HEK293 (cell line): ENCODE measurements around the gene HLA-DMA.
A peak's percentile ranks its signal among the peaks of the same experiment; 100 is the strongest.

ENCODE experiments used
- CTCF ChIA-PET: fragments of 350-600 bp; formaldehyde crosslinking; extraction: SDS; loops from one replicate; lab custom pipeline; 2021; ENCODE audit warnings: antibody characterized with exemption; lab: Yijun Ruan, JAX
- POLR2A ChIA-PET: fragments of 300-600 bp; formaldehyde crosslinking; extraction: SDS; loops from one replicate; lab custom pipeline; 2020; ENCODE audit warnings: antibody characterized with exemption, inconsistent platforms; lab: Yijun Ruan, JAX
- H3K27ac ChIP-seq: fragments of 200-500 bp; sonication (Bioruptor generic); 2 replicates; pipeline ENCODE4 v1.5.1; 2014; ENCODE audit warnings: low read depth, low read length, control low read depth, inconsistent platforms; ENCODE audit errors: extremely low read depth
- H3K36me3 ChIP-seq, 2 experiments: fragments of 200-500 bp in 1 of 2; sonication (Bioruptor generic) in 1 of 2; 1 replicate in 1 of 2; 2 replicates in 1 of 2; pipeline ENCODE4 v1.5.1; 2014 to 2017; ENCODE audit warnings: inconsistent platforms in 2 of 2, low read length in 2 of 2; ENCODE audit not compliant: control insufficient read depth in 2 of 2, insufficient read depth in 1 of 2
- H3K4me1 ChIP-seq: fragments of 200-500 bp; sonication (Bioruptor generic); 2 replicates; pipeline ENCODE4 v1.5.1; 2014; ENCODE audit warnings: mild to moderate bottlenecking, low read length, inconsistent platforms; ENCODE audit not compliant: control insufficient read depth, insufficient read depth
- H3K4me3 ChIP-seq: 2 replicates; pipeline ENCODE4 v1.5.1; 2011; ENCODE audit warnings: low read depth, mild to moderate bottlenecking, control low read depth, low read length, moderate library complexity
- H3K9me3 ChIP-seq: fragments of 200-500 bp; sonication (Bioruptor generic); 2 replicates; pipeline ENCODE4 v1.5.1; 2014; ENCODE audit warnings: low read depth, low read length, inconsistent platforms; ENCODE audit not compliant: control insufficient read depth, insufficient read depth
- KLF16 ChIP-seq: fragments of 450-650 bp; formaldehyde crosslinking; IDR thresholded peaks from 2 replicates; pipeline ENCODE4 v1.5.1; 2017; ENCODE audit warnings: missing biosample characterization, missing genetic modification characterization
- PRDM1 ChIP-seq: fragments of 450-650 bp; formaldehyde crosslinking; IDR thresholded peaks from 2 replicates; pipeline ENCODE4; 2016; ENCODE audit warnings: missing biosample characterization, missing genetic modification characterization
- SP2 ChIP-seq: fragments of 450-650 bp; formaldehyde crosslinking; IDR thresholded peaks from 2 replicates; pipeline ENCODE4 v1.5.1; 2016; ENCODE audit warnings: missing biosample characterization, missing genetic modification characterization
- ZBTB20 ChIP-seq: fragments of 450-650 bp; formaldehyde crosslinking; IDR thresholded peaks from 2 replicates; pipeline ENCODE4 v1.5.1; 2016; ENCODE audit warnings: missing biosample characterization, missing genetic modification characterization
- ZNF114 ChIP-seq: fragments of 450-650 bp; formaldehyde crosslinking; IDR thresholded peaks from 2 replicates; pipeline ENCODE4 v1.5.0; 2017; ENCODE audit warnings: missing biosample characterization, missing genetic modification characterization
- ZNF121 ChIP-seq: fragments of 450-650 bp; formaldehyde crosslinking; IDR thresholded peaks from 2 replicates; pipeline ENCODE4 v1.5.1; 2016; ENCODE audit warnings: missing biosample characterization, missing genetic modification characterization
- ZNF146 ChIP-seq: fragments of 450-650 bp; formaldehyde crosslinking; IDR thresholded peaks from 2 replicates; pipeline ENCODE4 v1.5.1; 2016; ENCODE audit warnings: missing biosample characterization, missing genetic modification characterization
- ZNF155 ChIP-seq: fragments of 450-650 bp; formaldehyde crosslinking; IDR thresholded peaks from 2 replicates; pipeline ENCODE4 v1.5.1; 2016; ENCODE audit warnings: missing biosample characterization, missing genetic modification characterization
- ZNF202 ChIP-seq: fragments of 450-650 bp; formaldehyde crosslinking; IDR thresholded peaks from 2 replicates; pipeline ENCODE4 v1.5.1; 2016; ENCODE audit warnings: missing biosample characterization, missing genetic modification characterization, borderline replicate concordance
- ZNF23 ChIP-seq: fragments of 450-650 bp; formaldehyde crosslinking; IDR thresholded peaks from 2 replicates; pipeline ENCODE4 v1.5.1; 2016; ENCODE audit warnings: missing biosample characterization, missing genetic modification characterization, borderline replicate concordance
- ZNF239 ChIP-seq: fragments of 450-650 bp; formaldehyde crosslinking; IDR thresholded peaks from 2 replicates; pipeline ENCODE4 v1.5.1; 2016; ENCODE audit warnings: missing biosample characterization, missing genetic modification characterization
- ZNF24 ChIP-seq: fragments of 450-650 bp; formaldehyde crosslinking; IDR thresholded peaks from 2 replicates; pipeline ENCODE4 v1.5.1; 2016; ENCODE audit warnings: missing biosample characterization, missing genetic modification characterization
- ZNF341 ChIP-seq: fragments of 450-650 bp; formaldehyde crosslinking; IDR thresholded peaks from 2 replicates; pipeline ENCODE4; 2016; ENCODE audit warnings: low read depth, missing biosample characterization, missing genetic modification characterization
- ZNF37A ChIP-seq: fragments of 450-650 bp; IDR thresholded peaks from 2 replicates; pipeline ENCODE4 v1.5.1; 2018; ENCODE audit warnings: missing biosample characterization, missing genetic modification characterization
- ZNF585B ChIP-seq: fragments of 450-650 bp; formaldehyde crosslinking; IDR thresholded peaks from 2 replicates; pipeline ENCODE4 v1.5.1; 2016; ENCODE audit warnings: missing biosample characterization, missing genetic modification characterization
- ZNF654 ChIP-seq: fragments of 450-650 bp; formaldehyde crosslinking; IDR thresholded peaks from 2 replicates; pipeline ENCODE4 v1.5.1; 2016; ENCODE audit warnings: low read depth, missing biosample characterization, missing genetic modification characterization
- ZNF707 ChIP-seq: fragments of 450-650 bp; formaldehyde crosslinking; IDR thresholded peaks from 2 replicates; pipeline ENCODE4 v1.5.1; 2016; ENCODE audit warnings: missing biosample characterization, missing genetic modification characterization
- ZNF785 ChIP-seq: fragments of 450-650 bp; formaldehyde crosslinking; IDR thresholded peaks from 2 replicates; pipeline ENCODE4 v1.5.1; 2016; ENCODE audit warnings: missing biosample characterization, missing genetic modification characterization
- ZNF843 ChIP-seq: fragments of 450-650 bp; formaldehyde crosslinking; IDR thresholded peaks from 2 replicates; pipeline ENCODE4 v1.5.1; 2016; ENCODE audit warnings: missing biosample characterization, missing genetic modification characterization
- ZSCAN30 ChIP-seq: fragments of 450-650 bp; IDR thresholded peaks from 2 replicates; pipeline ENCODE4 v1.5.1; 2018; ENCODE audit warnings: missing biosample characterization, mild to moderate bottlenecking, missing genetic modification characterization, moderate library complexity
- TF ChIP-seq, protein P1 (sequence below): fragments of 450-650 bp; formaldehyde crosslinking; IDR thresholded peaks from 2 replicates; pipeline ENCODE4 v1.5.1; 2016; ENCODE audit warnings: missing biosample characterization, missing genetic modification characterization
- TF ChIP-seq, protein P2 (sequence below): fragments of 450-650 bp; formaldehyde crosslinking; IDR thresholded peaks from 2 replicates; pipeline ENCODE4 v1.5.1; 2016; ENCODE audit warnings: missing biosample characterization, missing genetic modification characterization, borderline replicate concordance
- TF ChIP-seq, protein P3 (sequence below): fragments of 450-650 bp; formaldehyde crosslinking; IDR thresholded peaks from 2 replicates; pipeline ENCODE4 v1.5.1; 2016; ENCODE audit warnings: missing biosample characterization, missing genetic modification characterization
- TF ChIP-seq, protein P4 (sequence below): fragments of 450-650 bp; formaldehyde crosslinking; conservative IDR thresholded peaks from 2 replicates; pipeline ENCODE4 v1.5.1; 2016; ENCODE audit warnings: low read depth, missing biosample characterization, missing genetic modification characterization

Gene HLA-DMA

DNA sequence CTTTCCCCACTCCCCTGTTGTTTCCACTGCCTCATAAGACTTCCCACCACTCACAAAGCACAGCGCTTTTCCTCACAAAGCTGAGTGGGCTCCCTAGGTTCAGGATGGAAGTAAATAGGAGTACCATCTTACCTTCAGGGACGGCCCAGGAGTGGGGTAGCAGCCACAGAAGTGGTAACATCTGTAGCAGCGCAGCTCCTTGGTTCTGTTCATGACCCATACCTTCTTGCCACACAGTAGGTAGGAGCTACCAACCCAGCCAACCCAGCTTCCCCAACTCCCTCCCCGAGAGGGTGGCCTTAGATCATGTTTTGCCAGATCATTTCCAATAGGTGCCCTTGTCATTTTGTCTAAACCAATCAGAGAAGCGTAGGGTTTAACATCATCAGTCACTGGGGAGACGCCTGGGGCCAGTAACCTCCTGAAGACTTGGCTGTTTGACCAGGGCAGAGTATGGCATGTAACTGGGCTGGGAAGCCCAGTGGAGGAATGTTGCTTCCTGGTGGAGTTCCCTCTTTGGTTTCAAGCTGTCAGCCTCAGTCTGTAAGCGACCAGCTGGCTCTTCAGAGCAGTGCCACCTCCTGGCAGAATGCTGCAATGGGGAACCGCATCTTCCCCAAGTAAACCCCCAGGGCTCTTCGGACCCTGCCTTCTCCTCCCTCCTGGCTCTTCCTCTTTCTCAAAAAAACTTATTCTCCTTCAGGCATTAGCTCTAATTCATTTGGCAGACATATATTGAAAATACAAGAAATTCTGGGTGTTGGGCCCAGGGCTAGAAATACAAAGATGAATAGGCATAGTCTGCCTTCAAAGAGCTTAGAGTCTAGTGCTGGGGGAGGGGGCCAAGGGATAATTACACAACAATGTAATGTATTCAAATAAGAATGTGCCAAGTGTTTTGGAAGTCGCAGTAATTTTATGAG lies at the start of gene HLA-DMA:
TSS of gene HLA-DMA (minus strand) at position 281 of the 923 bp plus-strand sequence. CDS start at position 220, 61 bp downstream.
- H3K36me3 ChIP-seq = no peaks in the 10 kb centered on the region
- TF ChIP-seq ZNF202 (no peak), ZNF785 (tag by site-specific recombination) (no peak), KLF16 (tag by site-specific recombination) (no peak), PRDM1 (tag by site-specific recombination) (no peak), ZNF23 (tag by site-specific recombination) (no peak), ZNF707 (tag by site-specific recombination) (peak; percentile 22; the same call in 1 of the 2 replicates), ZNF585B (tag by site-specific recombination) (no peak), ZSCAN30 (no peak), ZNF155 (no peak), SP2 (peak; percentile 19; the same call in 1 of the 2 replicates), ZNF114 (tag by site-specific recombination) (no peak), ZNF37A (peak; percentile 76), ZBTB20 (tag by site-specific recombination) (no peak), ZNF654 (peak; percentile 16; the same call in 1 of the 2 replicates), ZNF341 (tag by site-specific recombination) (peak; percentile 46), ZNF121 (tag by site-specific recombination) (no peak)
- TF ChIP-seq, protein P1, sequence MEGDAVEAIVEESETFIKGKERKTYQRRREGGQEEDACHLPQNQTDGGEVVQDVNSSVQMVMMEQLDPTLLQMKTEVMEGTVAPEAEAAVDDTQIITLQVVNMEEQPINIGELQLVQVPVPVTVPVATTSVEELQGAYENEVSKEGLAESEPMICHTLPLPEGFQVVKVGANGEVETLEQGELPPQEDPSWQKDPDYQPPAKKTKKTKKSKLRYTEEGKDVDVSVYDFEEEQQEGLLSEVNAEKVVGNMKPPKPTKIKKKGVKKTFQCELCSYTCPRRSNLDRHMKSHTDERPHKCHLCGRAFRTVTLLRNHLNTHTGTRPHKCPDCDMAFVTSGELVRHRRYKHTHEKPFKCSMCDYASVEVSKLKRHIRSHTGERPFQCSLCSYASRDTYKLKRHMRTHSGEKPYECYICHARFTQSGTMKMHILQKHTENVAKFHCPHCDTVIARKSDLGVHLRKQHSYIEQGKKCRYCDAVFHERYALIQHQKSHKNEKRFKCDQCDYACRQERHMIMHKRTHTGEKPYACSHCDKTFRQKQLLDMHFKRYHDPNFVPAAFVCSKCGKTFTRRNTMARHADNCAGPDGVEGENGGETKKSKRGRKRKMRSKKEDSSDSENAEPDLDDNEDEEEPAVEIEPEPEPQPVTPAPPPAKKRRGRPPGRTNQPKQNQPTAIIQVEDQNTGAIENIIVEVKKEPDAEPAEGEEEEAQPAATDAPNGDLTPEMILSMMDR (tag by site-specific recombination) = 0 out of 2 replicates have a peak, but pooled peaks have one; percentile 31
- TF ChIP-seq, protein P2, sequence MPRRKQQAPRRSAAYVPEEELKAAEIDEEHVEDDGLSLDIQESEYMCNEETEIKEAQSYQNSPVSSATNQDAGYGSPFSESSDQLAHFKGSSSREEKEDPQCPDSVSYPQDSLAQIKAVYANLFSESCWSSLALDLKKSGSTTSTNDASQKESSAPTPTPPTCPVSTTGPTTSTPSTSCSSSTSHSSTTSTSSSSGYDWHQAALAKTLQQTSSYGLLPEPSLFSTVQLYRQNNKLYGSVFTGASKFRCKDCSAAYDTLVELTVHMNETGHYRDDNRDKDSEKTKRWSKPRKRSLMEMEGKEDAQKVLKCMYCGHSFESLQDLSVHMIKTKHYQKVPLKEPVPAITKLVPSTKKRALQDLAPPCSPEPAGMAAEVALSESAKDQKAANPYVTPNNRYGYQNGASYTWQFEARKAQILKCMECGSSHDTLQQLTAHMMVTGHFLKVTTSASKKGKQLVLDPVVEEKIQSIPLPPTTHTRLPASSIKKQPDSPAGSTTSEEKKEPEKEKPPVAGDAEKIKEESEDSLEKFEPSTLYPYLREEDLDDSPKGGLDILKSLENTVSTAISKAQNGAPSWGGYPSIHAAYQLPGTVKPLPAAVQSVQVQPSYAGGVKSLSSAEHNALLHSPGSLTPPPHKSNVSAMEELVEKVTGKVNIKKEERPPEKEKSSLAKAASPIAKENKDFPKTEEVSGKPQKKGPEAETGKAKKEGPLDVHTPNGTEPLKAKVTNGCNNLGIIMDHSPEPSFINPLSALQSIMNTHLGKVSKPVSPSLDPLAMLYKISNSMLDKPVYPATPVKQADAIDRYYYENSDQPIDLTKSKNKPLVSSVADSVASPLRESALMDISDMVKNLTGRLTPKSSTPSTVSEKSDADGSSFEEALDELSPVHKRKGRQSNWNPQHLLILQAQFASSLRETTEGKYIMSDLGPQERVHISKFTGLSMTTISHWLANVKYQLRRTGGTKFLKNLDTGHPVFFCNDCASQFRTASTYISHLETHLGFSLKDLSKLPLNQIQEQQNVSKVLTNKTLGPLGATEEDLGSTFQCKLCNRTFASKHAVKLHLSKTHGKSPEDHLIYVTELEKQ (tag by site-specific recombination) = no peak
- TF ChIP-seq, protein P3, sequence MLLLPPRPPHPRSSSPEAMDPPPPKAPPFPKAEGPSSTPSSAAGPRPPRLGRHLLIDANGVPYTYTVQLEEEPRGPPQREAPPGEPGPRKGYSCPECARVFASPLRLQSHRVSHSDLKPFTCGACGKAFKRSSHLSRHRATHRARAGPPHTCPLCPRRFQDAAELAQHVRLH (tag by site-specific recombination) = no peak
- CTCF ChIA-PET = interaction anchor here (0.6 to 10.6 kb wide), 41 partner anchors 13 to 1818 kb away, joined by 3 to 344 read pairs (median 6); partner anchors contain the start of genes BRD2, HLA-DMB and TAP2
- H3K4me1 ChIP-seq = no peaks in the 10 kb centered on the region
- H3K9me3 ChIP-seq = no peaks in the 10 kb centered on the region
- POLR2A ChIA-PET = interaction anchor here (1.2 to 10.6 kb wide), 4 partner anchors 18 to 59 kb away, joined by 4 to 264 read pairs (median 22); partner anchors contain the start of gene BRD2
- no peak within 1 kb of the TSS for H3K4me3 ChIP-seq
- no peak within 1 kb of the TSS for H3K27ac ChIP-seq

DNA sequence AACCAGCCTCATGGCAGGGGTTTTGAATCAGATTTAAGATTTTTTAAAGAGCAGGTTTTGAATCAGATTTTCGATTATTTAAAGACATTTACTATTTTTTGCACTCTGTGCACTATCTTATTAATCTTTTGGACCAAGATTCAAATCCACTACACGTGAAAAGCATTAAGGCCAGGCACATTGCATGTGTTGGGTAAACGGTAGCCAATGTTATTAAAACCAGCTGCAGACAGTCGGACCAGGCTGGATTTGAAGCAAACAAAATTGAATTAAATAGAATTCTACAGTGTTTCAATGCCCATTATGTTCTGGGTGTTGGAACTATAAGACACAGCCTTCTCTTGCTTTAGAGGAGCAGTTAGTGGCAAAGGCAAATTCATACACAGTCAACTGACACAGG lies 48.8 kb upstream of the HLA-DMA start:
- ChIA-PET CTCF (interaction anchor here (0.6 to 4.6 kb wide), 10 partner anchors 11 to 247 kb away, joined by 3 to 42 read pairs (median 11); no protein-coding TSS in a partner anchor), POLR2A (interaction anchor here (2.1 kb wide), 1 partner anchor 30 kb away, joined by 7 read pairs; no protein-coding TSS in a partner anchor)
- no peaks in the 10 kb centered on the region for H3K9me3 ChIP-seq
- no peak overlapping the region for H3K27ac ChIP-seq
- H3K4me3 ChIP-seq = no peak overlapping the region
- H3K4me1 ChIP-seq = no peaks in the 10 kb centered on the region
- no peaks in the 10 kb centered on the region for H3K36me3 ChIP-seq
- no peak for TF ChIP-seq ZNF24 (tag by site-specific recombination)
- no peak for TF ChIP-seq ZNF146 (tag by site-specific recombination)
- no peak for TF ChIP-seq ZNF239
- no peak for TF ChIP-seq ZBTB20 (tag by site-specific recombination)
- TF ChIP-seq, protein P4, sequence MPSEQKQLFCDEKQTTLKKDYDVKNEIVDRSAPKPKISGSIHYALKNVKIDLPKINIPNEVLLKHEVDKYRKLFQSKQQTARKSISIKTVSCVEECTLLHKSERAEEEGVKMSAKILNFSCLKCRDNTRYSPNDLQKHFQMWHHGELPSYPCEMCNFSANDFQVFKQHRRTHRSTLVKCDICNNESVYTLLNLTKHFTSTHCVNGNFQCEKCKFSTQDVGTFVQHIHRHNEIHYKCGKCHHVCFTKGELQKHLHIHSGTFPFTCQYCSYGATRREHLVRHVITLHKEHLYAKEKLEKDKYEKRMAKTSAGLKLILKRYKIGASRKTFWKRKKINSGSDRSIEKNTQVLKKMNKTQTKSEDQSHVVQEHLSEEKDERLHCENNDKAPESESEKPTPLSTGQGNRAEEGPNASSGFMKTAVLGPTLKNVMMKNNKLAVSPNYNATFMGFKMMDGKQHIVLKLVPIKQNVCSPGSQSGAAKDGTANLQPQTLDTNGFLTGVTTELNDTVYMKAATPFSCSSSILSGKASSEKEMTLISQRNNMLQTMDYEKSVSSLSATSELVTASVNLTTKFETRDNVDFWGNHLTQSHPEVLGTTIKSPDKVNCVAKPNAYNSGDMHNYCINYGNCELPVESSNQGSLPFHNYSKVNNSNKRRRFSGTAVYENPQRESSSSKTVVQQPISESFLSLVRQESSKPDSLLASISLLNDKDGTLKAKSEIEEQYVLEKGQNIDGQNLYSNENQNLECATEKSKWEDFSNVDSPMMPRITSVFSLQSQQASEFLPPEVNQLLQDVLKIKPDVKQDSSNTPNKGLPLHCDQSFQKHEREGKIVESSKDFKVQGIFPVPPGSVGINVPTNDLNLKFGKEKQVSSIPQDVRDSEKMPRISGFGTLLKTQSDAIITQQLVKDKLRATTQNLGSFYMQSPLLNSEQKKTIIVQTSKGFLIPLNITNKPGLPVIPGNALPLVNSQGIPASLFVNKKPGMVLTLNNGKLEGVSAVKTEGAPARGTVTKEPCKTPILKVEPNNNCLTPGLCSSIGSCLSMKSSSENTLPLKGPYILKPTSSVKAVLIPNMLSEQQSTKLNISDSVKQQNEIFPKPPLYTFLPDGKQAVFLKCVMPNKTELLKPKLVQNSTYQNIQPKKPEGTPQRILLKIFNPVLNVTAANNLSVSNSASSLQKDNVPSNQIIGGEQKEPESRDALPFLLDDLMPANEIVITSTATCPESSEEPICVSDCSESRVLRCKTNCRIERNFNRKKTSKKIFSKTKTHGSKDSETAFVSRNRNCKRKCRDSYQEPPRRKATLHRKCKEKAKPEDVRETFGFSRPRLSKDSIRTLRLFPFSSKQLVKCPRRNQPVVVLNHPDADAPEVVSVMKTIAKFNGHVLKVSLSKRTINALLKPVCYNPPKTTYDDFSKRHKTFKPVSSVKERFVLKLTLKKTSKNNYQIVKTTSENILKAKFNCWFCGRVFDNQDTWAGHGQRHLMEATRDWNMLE = no peak
- TF ChIP-seq ZNF843 = no peak
